NCI-H2196 treated with DMSO at 0.1 percent for 48 hours (cell line): Measurements from ENCODE around the gene PHF20.
A peak's percentile ranks its signal among the peaks of the same experiment; 100 is the strongest.
"Not testable (repeated sequence)": the region's sequence is repeated elsewhere in the genome, so short reads cannot be mapped to it uniquely, and the experiment has no call there.

Experiments
- DNase-seq: peaks from one replicate; lab custom pipeline; 2025; ENCODE audit not compliant: unreplicated experiment; lab: John Stamatoyannopoulos, UW

Gene PHF20

DNA sequence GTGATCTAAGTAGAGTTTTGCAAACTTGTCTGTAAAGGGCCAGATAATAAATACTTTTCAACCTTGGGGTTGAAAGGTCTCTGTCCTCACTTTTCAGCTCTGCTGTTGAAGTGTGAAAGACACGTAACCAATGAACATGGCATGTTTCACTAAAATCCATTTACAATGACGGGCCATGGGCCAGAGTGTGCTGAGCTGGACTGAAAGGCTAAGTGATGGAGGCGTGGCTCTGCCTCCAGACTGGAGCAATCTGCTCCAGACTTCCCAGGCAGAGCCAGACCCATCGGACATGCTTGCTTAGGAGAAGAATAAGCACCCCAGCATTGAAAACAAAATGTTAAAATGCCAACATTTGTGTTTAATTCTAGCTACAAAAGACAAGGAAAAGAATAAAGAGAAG lies 141.1 kb downstream of the PHF20 start:
- DNase-seq, result no peak

DNA sequence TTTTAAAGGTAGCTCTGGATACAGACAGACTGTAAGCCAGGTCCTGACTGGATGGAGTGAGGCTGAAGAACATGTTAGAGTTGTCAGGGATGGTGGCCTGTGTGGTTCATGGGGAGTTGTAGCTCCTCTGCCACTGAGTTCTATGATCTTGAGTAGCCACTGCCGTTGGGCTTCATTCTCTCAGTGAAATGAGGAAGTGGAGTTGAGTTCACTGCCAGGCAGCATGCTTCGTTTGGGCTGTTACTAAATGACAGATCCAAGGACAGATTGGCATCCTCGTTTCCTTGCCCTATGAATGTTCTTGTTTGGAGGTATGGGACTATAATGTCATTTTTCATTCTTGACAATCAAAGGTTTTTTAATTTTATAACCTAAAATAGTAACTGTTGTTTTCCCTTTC lies 145.3 kb downstream of the PHF20 start:
- no peak for DNase-seq

DNA sequence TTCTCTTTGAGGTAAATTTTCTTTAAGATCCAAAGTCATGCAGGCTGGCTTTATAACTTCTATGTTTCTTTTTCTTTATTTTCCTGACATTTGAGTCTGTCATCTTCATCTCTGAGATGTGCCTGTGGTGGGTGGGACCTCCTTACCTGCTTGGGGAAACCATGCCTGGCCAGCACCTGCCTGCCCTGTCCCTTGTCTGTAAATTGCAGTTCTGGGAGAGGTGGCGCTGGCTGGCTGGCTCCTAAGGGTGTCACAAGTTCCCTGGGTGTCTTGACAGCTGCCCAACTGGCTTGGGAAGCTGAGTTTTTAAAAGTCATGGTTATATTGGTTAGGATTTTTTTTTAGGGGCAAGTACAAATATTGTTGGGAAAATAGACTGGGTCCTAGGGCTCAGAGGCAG lies 146.2 kb downstream of the PHF20 start:
- DNase-seq, result no peak

DNA sequence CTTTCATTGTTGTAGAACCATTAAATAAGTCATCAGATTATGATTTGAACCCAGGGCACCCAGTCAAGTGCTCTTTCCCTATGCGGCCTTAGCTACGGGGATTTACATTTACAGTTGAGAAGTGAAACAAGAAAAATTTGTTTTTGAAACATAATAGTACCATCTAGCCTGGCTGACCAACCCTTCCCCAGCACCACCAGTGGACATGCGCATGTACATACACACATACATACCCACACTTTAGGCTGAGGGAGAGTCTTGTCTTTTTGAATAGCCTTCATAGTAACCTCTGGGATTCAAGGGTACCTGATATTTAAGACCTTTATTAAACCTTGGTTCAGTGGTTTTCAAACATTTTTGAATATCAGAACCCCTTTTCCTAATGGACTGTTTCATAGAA lies 148.7 kb downstream of the PHF20 start:
- DNase-seq, result no peak

DNA sequence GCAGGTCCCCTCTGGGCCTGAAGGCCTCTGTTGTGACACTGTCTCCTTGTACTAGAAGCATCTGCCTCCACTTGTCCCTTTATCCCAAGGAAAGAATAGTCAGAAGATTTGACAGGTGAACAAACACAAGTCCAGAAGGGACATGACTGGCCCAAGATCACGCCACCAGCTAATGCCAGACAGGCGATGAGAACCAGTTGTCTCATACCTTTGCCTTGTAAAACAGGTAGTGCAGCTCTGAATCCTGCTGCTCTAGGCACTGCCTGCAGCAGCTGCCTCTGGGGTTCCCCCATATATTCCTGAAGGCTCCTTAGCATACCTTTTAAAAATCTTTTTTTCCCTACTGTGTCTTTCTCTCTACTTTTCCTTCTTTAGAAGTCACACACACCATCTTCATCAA lies 157.5 kb downstream of the PHF20 start:
- no peak for DNase-seq

DNA sequence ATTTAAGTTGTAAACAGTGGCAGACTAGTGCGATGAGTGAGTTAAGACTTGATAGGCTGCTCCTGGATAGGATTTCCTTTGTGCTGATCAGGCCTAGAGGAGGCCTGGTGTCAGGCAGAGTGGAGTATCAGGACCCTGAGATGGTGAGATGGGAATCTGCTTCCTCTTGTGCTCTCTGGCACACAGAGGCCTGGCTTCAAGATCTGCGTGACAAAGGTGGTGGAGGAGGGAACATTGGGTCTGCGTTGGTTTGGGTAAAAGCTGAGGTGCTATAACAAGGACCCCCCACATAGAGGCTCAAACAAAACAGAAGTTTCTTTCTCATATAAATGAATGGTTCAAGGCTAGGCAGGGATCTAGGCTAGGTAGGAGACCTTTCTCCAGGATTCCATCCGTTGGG lies 162.2 kb downstream of the PHF20 start:
- no peak for DNase-seq

DNA sequence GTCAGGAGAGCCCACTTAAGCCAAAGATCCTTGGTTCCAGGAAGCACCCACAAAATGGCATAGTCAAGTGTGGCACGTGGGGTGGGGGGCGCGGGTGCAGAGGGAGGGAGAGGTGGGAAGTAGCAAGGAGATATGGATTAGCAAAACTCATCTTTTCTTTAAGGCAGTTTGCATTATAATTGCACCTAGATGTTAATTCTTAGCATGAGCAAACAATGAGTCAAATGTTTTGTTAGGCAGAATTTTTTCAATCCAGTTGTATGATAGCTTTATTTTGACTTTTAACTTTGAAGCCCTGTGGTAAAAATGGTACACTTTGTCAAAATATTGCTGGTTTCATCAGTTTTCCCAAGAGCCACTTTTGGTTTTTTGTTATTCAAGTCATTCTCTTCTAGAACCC lies 167.4 kb downstream of the PHF20 start:
- no peak for DNase-seq

DNA sequence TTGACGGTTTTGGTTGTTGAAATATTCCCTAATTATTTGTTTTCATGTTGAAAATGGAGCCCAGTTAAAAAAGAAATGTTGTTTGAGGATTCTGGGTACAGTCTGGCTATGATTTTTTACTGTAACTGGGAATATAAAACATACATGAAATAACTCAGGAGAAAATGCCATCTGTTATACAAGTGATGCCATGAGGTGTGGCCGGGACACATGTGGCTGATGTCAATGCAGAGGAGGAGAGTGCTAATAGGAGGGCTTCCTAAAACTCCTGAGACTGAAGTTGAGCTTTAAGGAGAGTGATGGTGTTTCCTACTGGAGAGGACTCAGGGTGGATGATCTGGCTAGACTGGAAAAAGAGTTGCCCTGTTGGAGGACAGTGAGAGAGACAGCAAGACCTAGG lies 169.8 kb downstream of the PHF20 start:
- DNase-seq, result no peak

DNA sequence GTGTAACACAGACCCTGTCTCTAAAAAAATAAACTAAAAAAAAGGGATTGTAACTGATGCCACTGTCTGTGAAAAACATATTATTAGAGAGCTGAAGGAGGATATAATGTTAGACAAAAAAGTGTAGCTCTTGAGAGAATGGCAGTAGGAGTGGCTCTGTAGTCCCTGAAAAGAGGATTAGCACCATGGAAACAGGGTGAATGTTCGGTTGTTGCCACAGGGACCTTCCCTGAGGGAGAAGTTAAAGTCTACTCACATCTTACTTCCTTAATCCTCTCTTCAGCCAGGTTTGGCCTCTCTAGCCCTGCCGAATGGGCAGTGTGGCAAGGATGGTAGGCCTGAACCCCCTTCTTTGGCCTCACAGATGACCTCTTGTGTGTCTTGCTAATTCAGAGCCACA lies 170.4 kb downstream of the PHF20 start:
- no peak for DNase-seq

DNA sequence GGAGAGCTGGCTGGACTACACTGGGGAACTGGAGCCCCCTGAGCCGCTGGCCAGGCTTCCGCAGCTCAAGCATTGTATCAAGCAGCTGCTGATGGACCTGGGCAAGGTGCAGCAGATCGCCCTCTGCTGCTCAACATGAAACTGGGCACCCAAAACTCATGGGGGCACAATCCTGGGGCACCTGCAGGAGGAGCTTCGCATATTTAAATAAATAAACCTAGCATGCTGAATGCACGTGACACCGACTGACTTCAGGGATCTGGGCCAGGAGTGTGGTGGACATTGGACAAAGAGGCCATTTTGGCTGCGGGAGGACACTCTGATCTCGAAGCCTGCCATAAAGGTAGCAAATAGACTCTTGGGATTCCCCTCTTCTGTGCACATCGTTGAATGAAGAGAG lies 175.7 kb downstream of the PHF20 start:
- DNase-seq, result no peak

DNA sequence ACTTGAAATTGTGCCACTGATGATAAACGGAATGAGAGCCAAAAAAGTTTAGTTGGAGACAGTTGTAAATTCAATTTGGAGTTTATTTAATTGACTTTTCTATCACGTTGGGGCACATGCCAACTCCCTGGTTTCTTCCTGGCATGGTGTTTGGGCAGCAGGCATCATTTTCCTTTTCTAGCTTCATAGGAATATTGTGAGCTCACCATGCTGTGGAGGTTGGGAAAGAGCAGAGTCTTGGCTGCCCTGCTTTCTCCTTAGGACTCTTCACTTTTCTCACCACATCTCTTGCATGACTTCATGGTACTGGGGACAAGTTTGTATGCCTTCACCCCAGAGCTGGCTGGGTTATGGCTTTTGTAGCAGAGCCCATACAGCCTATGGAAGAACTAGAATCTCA lies 176.1 kb downstream of the PHF20 start:
- DNase-seq, result no peak

DNA sequence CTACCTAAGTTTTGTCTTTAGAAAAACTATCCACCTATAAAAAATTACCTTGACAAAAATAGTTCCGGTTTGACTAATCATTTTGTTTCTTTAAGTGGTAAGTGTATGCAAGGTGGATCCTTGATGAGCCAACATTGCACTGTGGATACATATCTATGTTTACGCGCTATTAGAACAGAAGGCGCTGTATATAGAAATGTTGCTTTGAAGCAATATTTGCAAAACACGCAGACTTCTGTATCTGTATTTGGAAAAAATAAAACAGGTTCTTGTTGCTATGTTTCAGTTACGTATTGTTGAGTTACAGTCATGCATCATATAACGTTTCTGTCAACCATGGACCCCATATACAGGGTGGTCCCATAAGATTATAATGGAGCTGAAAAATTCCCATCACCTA lies 178.3 kb downstream of the PHF20 start:
- DNase-seq, result no peak

DNA sequence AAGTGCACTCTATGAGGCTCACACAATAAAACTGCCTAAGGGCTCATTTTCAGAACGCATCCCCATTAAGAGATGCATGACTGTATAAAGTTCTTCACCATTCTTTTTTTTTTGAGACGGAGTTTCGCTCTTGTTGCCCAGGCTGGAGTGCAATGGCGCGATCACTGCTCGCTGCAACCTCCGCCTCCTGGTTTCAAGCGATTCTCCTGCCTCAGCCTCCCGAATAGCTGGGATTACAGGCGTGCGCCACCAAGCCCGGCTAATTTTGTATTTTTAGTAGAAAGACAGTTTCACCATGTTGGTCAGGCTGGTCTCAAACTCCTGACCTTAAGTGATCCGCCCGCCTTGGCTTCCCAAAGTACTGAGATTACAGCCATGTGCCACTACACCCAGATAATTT lies 180.3 kb downstream of the PHF20 start:
- DNase-seq, result not testable (repeated sequence)

DNA sequence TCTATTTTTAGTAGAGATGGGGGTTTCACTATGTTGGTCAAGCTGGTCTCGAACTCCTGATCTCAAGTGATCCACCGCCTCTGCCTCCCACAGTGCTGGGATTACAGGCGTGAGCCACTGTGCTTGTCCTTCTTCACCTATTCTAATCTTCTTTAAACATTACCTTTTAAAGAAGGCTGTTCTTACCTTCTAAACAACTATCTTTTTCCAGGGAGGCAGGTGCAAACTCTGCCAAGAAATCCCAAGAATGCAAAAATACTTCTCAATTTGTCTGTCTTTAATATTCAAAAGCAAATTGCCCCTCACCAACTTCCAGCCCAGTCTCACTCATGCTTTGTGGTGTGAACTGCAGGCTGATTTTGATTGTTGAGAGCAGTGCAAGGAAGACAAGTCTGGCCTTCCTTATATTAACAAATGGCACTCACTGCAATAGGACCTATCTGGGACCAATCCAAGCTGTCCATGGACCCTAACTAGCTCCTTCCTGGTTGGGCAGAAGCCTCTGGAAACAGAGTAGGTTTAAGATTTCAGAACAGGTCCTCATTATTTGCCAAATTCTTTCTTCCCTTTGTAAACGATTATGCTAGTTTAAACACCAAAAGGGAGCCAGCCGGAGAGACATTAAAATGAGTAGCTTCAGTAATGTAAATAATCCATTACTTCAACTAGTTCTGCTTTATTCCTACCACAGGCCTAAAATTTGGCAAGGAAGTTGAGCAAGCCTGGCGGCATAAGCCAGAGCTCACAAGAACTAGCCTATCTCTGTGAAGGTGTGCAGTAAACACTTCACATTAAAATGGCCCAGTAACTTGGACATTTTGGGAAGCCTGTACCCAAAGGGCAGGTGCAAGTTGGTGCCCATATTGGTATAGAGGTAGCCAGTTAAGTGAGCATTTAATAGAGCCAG lies 180.9 kb downstream of the PHF20 start:
- peak; percentile 49 for DNase-seq

DNA sequence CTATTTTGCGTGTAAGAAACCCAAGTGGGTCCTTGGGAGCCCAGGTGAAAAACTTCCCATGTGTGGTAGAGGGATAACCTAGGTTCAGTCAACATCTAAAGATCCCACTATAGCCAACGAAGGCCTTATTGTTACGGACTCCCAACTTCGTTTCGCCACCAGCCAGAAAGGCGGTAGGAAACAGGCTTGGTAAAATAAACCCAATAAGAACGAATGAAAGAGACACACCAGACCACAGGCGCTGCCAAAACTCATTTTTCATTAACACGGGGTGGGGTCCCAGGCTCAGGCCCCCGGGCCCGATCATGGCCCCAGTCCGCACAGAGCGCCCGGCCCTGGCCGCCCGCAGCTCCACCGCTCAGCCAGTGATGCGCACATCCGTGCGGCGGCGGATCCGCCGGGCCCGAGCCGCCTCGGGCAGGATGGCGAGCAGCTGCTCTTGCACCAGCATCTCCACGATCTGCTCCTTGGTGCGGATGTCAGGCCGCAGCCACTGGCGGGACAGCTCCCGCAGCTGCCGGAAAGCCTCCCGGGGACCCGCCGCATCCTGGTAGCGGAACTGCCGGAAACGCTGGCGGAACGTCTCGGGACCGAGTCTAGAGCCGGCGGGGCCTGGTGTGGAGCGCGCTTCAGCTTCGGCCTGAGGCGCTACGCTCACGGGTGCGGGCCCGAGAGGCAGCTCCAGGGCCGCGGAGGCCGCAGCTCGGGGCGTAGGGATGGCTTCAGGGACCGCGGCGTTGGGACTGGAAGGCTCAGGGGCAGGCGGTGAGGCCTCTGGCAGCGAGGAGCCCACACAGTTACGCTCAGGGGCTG lies 181.8 kb downstream of the PHF20 start:
- DNase-seq, result no peak

DNA sequence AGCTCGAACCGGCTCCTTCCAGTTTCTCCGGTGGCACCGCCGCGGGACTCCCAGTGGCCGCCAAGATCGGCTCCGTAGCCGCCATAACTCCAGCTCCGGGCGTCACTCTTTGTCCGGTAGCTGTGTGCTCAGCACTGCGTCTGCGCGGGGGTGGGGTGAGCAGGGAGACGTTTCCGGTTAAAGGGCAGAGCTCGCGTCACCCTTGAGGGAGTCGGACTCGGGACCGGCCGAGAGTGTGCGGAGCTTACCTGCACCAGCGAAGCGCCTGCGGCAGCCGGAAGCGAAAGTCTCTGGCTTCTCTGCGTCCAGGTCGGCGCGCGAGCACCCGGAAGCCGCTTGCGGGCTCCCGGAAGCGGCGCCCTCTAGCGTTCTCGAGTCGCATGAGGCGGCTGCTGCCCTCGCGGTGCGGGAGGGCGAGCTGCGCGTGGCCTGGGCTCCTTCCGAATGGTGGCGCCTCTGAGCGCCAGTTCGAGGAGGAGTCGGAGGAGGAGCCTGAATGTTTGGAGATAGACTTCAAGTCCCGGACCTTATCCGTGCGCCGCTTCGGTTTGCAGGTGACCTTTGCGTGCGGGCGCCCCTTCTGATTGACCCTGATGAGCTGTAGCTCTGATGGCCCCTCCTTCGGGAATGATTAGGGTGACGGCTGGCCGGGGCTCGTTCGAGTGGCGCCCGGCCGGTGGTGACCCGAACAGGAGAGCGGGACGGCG lies 182.5 kb downstream of the PHF20 start, which contains the start of gene SCAND1:
Gene SCAND1 (minus strand): TSS at position 303 of the 707 bp plus-strand sequence. CDS start 218 bp downstream, at position 85.
- peak; percentile 100 for DNase-seq

DNA sequence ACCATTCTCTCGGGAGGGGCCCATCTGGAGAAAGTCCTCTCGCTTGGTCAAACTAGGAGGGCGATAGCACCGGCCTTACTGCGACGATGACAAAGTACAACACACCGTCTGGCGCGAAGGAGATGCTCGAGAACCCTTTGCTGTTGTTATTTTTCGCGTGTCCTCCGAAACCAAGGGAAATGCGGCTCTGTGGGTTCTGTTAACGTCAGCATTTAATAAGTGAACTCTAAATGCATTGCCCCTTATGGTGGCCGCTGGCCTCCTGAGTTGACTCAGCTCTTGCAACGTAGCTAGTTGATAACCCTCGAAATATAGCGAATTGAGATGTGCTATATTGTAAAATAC lies 183.1 kb downstream of the PHF20 start:
- DNase-seq, result peak; percentile 65

DNA sequence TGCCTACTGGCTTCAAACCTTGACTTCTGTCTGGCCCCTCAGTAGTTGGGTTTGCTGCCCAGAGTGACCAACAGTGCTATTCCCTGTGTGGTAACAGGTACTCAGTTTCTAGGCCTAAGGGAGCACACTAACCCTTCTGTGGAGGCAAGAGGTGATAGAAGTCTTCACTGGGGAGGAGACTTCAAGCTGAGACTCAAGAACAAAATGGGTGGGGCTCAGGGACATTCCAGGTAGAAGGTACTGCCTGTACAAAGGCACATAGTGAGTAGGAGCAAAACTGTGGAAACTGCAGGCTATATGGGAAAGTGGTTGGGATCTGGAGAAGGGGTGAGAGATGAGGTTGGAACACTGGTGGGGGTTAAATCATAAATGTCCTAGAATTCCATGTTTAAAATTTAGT lies 184.8 kb downstream of the PHF20 start:
- DNase-seq, result no peak

DNA sequence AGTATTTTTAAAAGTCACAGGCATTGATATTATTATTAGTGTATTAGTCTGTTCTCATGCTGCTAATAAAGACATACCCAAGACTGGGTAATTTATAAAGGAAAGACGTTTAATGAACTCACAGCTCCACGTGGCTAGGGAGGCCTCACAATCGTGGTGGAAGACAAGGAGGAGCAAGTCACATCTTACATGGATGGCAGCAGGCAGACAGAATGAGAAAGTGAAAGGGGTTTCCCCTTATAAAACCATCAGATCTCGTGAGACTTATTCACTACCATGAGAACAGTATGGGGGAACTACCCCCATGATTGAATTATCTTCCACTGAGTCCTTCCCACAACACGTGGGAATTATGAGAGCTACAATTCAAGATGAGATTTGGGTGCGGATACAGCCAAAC lies 187.5 kb downstream of the PHF20 start:
- not testable (repeated sequence) for DNase-seq

DNA sequence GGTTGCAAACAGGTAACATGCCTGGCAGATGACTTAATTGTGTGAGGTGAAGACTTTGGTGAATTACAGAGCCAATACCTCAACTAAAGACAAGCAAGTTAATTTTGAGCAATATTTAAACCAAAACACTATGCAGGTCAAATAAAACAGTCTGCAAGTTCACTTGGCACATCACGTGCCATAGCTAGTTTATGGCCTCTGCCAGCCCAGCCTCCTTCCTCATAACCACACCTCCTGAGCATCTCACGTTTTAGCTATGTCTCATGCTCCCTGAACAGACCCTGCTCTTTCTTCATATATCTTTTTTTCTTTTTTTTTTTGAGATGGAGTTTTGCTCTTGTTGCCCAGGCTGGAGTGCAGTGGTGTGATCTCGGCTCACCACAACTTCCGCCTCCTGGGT lies 192.1 kb downstream of the PHF20 start:
- no peak for DNase-seq

DNA sequence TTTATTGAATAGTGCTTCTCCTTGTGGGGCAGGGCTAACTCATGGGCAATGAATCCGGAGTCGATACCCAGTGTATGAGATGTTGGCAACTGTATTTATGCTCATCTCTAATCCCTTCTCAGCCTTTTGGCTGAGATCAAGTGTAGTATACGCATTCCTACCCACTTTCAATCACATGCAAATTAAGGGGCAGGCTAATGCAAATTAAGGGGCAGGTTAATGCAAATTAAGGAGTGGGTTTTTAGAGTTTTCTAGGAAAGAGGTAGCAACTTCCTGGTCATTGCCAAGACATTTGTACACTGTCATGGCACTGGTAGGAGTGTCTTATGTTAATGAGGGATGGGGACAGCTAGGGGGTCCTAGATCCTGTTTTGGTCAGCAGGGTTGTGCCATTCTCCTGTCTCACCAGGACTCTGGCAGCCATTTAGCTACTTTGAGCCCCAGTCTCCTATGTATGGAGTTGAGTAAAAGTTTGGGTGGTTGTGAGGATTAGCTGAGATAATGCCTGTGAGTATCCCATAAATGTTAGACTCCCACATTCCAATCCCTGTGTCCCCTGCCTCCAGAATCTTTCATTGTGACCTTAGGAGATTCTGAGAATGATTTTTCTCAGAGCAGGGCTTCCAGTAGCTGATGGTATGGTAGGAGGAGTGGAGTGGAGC lies 196.3 kb downstream of the PHF20 start, which contains the start of gene CNBD2:
Gene CNBD2 (plus strand): TSS at position 612 of the 662 bp plus-strand sequence. CDS start 173 bp downstream, outside the sequence.
- no peak for DNase-seq
